ENCODE data around the gene CLIP4.
"Not testable (repeated sequence)": the region's sequence is repeated elsewhere in the genome, so short reads cannot be mapped to it uniquely, and the experiment has no call there.

CLIP4 gene

GRCh38 chr2:29114946-29115609 lies at the start of gene CLIP4:
CLIP4 (plus strand) TSS chr2:29115415; CDS start chr2:29121389, 5,974 bp downstream.
- DNase-seq (ENCODE audit: low spot score): no peak

GRCh38 chr2:29066271-29066860 lies 48.8 kb upstream of the CLIP4 start:
- FAIRE-seq: no peak
- DNase-seq (ENCODE audit: low spot score): no peak

More at GRCh38 chr2:29114946-29115609, at the start of gene CLIP4:
- FAIRE-seq: no peak

- FAIRE-seq (no peak), DNase-seq (ENCODE audit: low spot score) (no peak)
Observed at GRCh38 chr2:29066997-29067605, 48.1 kb upstream of the CLIP4 start.

GRCh38 chr2:29068513-29068912 lies 46.7 kb upstream of the CLIP4 start:
- FAIRE-seq (no peak), DNase-seq (ENCODE audit: low spot score) (no peak)

GRCh38 chr2:29070526-29070925 lies 44.7 kb upstream of the CLIP4 start:
- FAIRE-seq (no peak), DNase-seq (ENCODE audit: low spot score) (no peak)

GRCh38 chr2:29071032-29071975 lies 43.9 kb upstream of the CLIP4 start:
- FAIRE-seq (no peak), DNase-seq (ENCODE audit: low spot score) (no peak)

DNA sequence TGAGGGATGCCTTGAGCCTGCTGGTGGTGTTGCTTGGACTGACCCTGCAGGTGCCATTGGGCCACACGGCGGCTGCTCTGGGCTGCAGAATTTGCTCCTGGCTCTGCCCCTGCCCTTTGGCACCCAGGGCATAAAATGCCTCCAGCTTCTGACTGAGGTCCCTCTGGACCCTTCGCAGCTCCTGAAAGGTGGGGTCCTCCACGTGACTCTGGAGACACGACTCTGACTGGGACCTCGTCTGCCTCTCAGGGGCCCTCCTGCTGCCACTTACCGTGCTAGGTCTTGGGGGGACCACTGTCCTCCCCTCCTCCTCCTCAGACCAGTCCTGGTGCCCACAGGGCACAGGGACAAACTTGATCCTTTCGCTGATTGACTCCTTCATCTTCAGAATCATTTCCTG lies 43.0 kb upstream of the CLIP4 start:
- FAIRE-seq (no peak), DNase-seq (ENCODE audit: low spot score) (no peak)

DNA sequence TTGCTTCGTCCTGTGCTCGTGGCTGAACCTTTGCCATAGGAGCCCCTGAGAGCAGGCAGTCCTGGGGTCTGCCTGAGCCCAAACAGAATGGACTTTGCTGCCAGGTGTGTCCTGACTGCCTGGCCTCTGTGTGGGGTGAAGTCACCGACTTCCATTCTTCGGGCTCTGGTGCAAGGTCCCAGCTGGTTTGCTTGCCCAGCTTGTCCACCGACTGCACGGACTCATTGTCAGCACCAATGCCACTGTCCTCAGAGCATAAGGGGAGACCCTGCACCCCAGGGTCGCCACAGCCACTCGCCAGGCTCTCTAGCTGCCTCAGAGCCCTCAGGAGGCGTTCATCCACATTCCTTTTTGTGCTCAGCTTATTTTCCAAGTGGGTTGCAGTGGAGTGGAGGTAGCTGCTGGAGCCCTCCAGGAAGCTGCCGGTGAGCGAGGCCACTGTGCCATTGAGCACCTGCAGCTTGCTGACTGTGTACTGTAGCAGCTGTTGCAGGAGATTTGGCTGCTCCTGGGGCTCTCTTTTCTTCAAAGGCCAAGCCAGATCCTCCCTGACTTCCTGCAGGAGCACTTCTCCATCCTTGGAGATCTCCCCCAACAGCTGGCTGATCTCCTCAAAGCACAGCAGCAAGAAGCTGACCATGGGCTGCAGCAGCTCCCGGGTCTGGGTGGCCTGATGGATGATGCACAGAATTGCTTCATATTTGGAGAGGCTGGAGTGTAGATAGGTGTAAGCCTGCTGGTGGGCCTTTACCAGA lies 42.1 kb upstream of the CLIP4 start:
- FAIRE-seq (no peak), DNase-seq (ENCODE audit: low spot score) (no peak)

DNA sequence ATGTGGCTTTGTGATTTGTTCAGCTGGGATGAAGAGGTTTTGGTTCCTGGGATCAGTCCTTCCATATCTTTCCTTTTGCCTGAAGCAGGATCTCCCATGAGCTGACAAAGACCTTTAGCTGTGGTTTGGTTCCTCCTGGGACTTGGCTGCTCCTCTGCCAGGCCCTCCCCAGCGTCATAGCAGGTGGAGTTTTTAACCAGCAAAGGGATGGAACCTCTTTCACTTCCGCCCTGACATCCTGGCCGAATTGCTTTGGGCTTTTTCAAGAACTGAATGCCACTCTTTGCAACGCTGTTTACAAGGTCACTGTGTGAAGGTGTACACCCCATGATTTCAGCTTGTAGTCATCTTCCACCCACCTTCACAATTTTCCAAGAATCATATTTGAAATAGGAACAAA lies 41.3 kb upstream of the CLIP4 start:
- no peak for FAIRE-seq
- no peak for DNase-seq (ENCODE audit: low spot score)

GRCh38 chr2:29074411-29074810 lies 40.8 kb upstream of the CLIP4 start, which contains the start of gene PCARE:
PCARE (minus strand) TSS chr2:29074523; CDS start chr2:29074261, 262 bp downstream.
- FAIRE-seq (no peak), DNase-seq (ENCODE audit: low spot score) (no peak)

DNA sequence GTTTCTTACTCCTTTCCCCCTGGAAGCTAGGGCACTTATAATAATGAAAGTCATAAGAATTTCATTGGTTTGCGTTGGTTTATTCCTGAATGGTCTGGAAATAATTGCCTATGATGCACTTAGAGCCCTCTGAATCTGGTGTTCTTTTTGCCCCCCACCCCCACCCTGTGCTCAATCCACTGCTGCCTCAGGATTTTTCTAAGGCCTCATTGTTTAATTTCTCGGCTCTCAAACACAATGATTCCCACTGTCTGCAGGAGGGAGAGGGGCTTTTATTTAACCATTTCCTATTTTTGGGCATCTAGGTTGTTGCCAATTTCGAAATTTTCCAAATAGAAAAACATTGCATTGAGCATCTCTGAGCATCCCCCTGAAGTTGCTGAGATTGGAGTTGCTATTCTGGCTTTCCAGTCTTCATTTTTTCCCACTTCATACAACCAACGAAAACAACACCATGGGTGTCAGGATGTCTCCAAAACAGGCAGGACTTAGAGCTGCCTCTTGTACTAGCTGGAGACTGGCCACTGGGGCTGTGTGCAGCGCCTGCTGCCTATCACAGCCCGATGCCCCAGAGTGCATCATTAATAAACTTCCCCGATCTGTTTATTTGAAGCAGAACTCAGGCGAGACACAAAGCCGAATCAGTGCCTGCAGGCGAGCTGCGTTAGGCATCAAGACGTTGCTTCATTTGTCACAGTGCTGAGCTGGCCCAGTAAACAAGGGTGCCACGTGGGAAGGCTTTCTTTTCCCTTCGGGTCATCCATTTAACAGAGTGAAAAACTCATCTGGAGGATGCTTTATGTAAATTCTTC lies 39.1 kb upstream of the CLIP4 start:
- FAIRE-seq (no peak), DNase-seq (ENCODE audit: low spot score) (no peak)

- DNase-seq (ENCODE audit: low spot score) (no peak), FAIRE-seq (no peak)
Observed at GRCh38 chr2:29079887-29080286, 35.3 kb upstream of the CLIP4 start.

GRCh38 chr2:29080886-29081743 lies 34.1 kb upstream of the CLIP4 start:
- no peak for DNase-seq (ENCODE audit: low spot score)
- FAIRE-seq: no peak

DNA sequence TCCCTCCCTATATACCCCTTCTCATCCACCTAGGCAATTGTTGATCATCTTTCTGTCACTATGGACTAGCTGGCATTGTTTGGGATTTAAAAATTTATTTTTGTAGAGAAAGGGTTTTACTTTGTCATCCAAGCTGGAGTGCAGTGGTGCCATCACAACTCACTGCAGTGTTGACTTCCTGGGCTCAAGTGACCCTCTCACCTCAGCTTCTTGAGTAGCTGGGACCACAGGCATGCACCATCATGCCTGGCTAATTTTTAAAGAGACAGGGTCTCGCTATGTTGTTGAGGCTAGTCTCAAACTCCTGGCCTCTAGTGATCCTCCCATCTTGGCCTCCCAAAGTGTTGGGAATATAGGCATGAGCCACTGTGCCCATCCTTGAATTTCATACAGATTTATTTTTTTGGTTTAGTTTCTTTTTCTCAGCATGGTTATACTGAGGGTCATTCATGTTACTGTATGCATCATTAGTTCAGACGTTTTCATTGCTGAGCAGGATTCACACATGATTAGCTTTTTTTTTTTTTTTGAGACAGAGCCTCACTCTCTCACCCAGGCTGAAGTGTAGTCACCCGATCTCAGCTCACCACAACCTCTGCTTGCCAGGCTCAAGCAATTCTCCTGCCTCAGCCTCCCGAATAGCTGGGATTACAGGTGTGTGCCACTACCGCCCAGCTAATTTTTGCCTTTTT lies 32.3 kb upstream of the CLIP4 start:
- no peak for FAIRE-seq
- no peak for DNase-seq (ENCODE audit: low spot score)

- DNase-seq (ENCODE audit: low spot score) (no peak), FAIRE-seq (no peak)
Observed at GRCh38 chr2:29084554-29084953, 30.7 kb upstream of the CLIP4 start.

DNA sequence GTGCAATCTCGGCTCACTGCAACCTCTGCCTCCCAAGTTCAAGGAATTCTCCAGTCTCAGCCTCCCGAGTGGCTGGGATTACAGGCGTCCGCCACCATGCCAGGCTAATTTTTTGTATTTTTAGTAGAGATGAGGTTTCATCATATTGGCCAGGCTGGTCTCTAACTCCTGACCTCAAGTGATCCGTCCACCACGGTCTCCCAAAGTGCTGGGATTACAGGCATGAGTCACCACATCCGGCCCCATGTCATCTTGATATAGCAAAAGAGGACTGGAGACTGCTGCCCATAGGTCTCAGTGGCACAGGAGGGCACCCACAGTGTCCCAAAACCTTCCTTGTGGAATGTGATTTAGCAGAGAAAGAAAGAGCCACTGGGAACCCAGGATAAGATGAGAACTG lies 24.9 kb upstream of the CLIP4 start:
- FAIRE-seq: not testable (repeated sequence)
- DNase-seq (ENCODE audit: low spot score): peak; percentile 18

GRCh38 chr2:29096969-29097368 lies 18.2 kb upstream of the CLIP4 start:
- no peak for DNase-seq (ENCODE audit: low spot score)
- no peak for FAIRE-seq

- no peak for FAIRE-seq
- no peak for DNase-seq (ENCODE audit: low spot score)
Observed at GRCh38 chr2:29097569-29097968, 17.6 kb upstream of the CLIP4 start.

GRCh38 chr2:29100564-29100963 lies 14.7 kb upstream of the CLIP4 start:
- FAIRE-seq: no peak
- no peak for DNase-seq (ENCODE audit: low spot score)

All from RCC 7860 (cell line).